Embryonic facial prominence (tissue), 1 donor: ENCODE results near the gene GDF15.

ENCODE experiments used
- DNase-seq: peaks from one replicate; pipeline ENCODE4 v3.0.0-alpha.2; 2016; ENCODE audit errors: extremely low spot score

Gene GDF15

GRCh38 chr19:18419195-18419698, 33.3 kb downstream of the GDF15 start, which contains the start of gene SSBP4:
SSBP4 (plus strand) TSS chr19:18419398; CDS start chr19:18419649, 251 bp downstream.
- no peak for DNase-seq

DNA sequence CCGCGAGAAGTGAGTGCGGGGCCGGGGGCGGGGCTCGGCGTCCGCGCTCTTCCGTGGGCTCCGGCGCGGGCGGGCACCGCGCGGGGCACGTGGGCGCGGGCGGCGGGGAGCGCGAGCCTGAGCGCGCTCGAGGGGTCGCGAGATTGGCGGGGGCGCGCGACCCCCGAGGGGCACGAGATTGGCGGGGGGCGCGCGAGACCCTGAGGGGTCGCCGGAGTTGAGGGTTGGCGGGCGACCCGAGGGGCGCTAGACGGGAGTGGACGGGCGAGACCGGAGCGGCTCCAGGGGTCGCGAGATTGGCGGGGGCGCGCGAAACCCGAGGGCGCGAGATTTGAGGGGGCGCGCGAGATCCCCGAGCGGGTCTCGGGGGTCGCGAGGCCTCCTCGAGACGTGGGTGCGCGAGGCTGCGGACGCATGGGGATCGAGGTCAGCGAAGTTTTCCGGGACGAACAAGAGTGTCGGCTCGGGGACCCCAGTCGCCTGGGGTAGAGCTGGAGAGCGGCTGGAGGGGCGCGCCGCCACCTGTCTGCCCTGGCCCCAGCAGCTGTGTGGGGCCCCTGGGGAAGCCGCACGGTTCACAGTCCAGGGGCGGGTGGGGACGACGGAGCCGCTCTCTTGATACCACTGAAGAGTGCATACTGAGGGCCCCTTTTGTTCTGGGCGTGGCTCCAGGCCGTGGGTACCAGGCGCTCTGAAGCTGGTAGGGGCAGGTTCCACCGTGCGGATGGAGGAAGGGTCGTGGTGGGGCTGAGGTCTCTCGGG, 33.9 kb downstream of the GDF15 start:
- no peak for DNase-seq

DNA sequence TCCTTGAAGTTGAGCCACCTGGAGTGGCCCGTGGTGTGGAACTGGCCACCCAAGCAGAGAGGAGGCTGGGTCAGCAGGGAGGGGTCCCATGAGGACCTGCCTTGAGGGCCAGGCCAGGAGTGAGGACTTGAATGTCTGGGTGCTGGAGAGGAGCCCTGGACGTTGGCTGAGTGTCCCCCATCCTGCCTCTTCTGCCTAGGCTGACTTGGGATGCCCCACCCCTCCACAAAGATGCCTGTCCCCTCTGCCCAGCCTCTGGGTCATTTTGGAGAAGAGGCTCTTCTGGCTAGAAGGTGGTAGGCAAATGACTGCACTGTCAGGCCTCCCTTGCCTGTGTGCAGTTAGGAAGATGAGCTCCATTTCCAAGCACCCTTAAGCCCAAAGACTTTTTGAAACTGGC, 35.0 kb downstream of the GDF15 start:
- no peak for DNase-seq

GRCh38 chr19:18421371-18421959, 35.5 kb downstream of the GDF15 start:
- DNase-seq: no peak

DNA sequence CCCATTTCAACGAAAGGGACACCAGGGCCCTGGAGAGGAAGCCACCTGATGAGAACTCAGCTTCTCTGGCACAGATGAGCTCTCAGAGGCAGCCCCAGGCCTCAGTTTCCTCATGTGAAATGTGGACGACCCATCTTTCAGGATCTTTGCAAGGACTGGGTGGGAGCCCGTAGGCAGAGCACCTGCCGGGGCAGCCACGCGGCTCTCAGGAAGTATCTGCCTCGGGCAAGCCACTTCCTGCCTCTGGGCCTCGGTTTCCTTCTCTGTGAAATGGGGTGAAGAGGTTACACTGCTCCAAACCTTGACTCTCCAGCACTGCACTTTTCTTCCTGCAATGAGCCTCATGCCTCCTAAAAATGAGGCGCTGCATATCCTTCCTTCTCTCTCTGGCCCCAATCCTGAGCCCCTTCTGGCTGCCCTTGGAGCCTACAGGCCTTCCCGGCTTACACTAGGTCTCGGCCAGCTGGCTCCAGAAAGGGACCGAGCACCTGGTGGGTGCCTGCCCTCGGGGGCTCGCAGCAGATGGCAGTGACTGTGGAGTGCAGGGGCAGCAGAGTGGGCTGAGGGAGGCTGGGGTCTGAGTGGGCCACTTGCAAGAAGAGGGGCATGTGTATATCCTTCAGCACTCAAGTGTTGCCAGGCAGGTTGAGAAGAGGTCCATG, 36.7 kb downstream of the GDF15 start:
- DNase-seq: no peak

GRCh38 chr19:18423258-18424020, 37.5 kb downstream of the GDF15 start:
- DNase-seq: no peak

DNA sequence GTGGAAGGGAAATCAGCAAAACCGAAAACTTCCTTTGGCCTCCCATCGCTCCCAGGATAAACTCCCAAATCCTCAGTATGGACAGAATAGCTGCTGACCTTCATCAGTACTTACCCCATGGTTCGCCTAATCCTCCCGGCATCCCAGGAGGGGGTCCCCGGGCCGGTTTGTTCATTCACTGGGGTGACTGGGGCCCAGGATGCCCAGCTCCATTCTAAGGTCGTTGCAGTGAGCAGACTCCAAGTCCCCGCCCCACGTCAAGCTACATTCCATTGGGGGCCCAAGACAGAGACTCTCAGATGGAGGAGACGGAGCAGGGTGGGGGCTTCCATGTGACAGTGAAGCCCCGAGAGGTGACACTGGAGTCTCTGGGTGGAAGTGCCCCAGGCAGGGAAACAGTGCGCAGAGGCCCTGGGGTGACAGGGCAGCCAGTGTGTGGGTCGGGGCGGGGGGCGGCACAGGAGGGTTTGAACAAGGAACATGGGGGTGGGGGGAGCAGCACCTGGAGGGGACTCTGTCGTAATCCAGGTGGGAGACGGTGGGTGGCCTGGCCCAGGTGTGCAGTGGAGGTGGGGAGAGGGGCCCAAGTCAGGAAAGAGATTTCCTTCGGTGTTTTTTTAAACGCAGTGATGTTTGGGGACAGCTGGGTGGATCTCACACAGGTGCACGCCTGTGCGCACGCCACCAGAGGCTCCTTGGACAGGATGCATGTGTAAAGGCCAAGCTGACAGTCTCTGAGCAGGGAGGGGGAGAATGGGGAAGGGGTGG, 38.3 kb downstream of the GDF15 start:
- DNase-seq: no peak

DNA sequence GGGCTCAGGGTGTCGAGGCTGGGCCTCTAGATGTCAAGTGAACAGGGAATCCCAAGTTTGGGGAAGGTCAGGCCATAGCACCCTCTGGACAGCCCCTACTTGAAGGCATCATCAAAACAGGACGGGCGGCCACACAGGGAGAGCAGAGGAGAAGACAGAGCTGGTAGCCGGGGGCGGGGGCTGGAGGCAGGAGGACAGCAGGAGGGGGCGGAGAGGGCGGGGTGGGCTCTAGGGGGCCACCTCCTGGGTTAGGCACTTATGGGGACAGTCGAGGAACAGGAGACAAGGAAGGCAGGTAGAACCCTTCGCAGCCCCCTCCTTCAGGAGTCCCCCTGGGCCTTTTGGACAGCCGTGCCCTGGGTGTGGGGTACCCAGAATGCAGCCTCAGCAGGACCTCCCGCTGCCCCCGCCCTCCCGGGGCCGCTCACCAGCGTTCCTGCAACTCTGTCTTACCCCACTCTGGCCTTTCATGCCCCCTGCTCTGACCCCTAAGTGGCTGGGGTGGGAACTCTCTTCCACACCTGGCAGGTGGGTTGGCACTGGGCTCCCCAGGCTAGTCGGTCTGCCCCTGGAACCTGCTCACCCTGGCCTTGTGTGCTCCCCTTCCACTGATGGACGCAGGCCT, 39.0 kb downstream of the GDF15 start:
- no peak for DNase-seq

DNA sequence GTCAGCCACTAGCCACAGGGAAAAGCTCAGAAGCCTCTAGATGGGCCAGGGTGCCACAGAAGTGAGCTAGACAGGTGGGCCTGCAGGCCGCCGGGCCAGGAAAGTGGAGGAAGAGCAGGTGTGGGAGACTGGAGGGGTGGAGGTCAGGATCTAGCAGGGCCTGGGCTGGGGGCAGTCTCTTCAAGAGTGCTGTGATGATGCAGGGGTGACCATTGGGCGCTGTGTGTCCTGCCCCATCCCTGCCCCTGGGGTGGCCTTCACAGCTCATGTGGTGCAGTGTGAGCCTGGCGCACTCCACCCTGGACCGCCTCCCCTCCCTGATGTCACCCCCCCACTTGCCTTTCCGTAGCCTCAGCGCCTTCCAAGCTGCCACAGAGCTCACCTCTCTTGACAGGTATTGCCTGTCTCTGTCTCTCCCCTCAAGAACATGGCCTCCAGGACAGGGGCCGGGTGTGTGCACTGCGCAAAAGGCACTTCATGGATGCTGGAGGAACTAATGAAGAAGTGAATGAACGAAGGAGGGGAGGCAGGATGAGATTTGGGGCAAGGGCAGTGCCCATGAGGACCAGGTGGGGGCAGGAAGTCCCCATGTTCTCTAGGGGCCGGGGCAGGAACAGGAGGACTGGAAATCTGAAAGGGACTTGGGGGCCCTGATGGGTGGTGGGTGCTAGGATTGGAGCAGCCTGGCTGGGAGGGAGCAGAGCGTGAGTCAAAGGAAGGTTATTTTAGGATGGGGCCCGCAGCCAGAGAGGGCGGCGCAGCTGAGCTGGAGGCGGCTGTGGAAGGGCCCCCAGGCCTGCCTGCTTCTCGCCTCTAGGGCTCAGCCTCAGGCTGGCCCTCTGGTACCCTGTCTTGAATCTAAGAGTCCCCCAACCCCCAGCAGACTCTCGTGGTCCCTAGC, 39.8 kb downstream of the GDF15 start:
- no peak for DNase-seq

GRCh38 chr19:18426416-18426767, 40.4 kb downstream of the GDF15 start:
- DNase-seq: no peak

DNA sequence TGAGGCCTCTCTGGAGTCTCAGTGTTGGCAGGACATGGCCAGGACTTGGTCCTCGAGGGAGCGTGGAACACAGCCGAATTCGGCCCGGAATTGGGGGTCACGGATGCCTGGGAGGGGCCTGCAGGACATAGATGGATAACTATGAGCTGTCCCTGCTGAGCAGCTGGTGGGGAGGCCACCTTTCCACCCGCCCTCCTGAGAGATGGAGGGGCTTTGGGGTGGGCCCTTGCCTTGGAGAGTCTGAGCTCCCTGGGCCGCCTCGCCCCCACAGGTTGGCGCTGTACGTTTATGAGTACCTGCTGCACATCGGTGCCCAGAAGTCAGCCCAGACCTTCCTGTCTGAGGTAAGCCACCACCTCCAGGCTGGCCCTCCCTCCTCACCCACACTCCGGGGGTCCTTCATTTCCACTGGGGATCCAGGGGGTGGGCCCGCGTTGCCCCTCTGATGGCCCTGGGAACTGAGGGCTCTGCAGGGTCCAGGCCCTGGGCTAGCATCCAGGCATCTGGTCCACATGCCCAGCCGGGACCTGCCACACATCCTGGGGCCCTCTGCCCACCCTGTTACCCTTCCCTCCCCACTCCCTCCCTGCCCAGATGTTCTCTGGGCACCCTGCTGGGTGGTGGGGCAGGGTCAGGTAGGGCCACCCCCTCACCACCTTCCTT, 41.3 kb downstream of the GDF15 start:
- DNase-seq: no peak

- DNase-seq: no peak
Observed at GRCh38 chr19:18427743-18428113, 41.8 kb downstream of the GDF15 start.

GRCh38 chr19:18428173-18428786, 42.3 kb downstream of the GDF15 start:
- DNase-seq: no peak

- no peak for DNase-seq
Observed at GRCh38 chr19:18428787-18429674, 43.1 kb downstream of the GDF15 start.

GRCh38 chr19:18429717-18430416, 43.9 kb downstream of the GDF15 start:
- no peak for DNase-seq

DNA sequence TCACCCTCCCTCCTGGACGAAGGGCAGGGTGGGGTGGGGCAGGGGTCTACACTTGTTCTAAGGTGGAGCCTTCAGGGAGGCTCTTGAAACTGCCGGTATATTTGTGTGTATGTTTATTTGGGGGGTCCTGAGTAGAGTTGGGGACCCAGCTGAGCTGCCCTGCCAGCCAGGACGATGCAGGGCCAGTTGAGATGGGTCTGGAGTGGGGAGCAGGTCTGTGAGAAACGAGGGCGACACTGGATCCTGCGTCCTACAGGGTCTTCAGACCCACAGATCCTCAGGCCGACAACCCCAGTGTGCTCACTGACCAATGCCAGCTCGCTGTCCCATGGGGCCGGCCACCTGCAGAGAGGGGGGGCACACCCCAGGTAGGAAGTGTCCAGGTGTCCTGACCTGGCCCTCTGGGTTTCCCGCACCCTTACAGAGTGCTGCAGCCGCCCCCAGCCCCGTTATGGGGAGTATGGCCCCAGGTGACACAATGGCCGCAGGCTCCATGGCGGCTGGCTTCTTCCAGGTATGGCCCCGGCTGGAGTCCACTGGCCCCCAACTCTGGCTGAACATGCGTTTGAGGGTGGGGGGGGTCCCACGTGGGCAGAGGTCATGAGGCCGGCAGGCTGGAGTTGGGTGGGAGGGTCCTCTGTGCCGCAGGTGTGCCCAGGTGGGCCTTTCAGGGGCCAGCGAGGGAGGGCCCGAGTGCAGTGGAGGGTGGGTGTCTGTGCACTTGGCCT, 44.6 kb downstream of the GDF15 start:
- DNase-seq: no peak
